RPMI7951 (cell line): Measurements from ENCODE around the gene CAPS2. TPM values are rescaled to one million over a fixed set of nuclear protein-coding genes. Genes with fewer than 3 reads are reported as not detected.
"Not testable (repeated sequence)": the region's sequence is repeated elsewhere in the genome, so short reads cannot be mapped to it uniquely, and the experiment has no call there.

ENCODE experiments used
- DNase-seq: peaks from one replicate; pipeline ENCODE4 v3.0.0-alpha.2; 2012; ENCODE audit warnings: low read depth
- total RNA-seq: library from RNA; depleted of rRNA; stranded (reverse); fragments of >200 nt; shearing (Covaris generic); gene quantifications from 2 replicates; pipeline ENCODE4 v1.2.3, GENCODE V29; 2014; rRNA removed

The CAPS2 gene
- total RNA-seq = 3.0 and 3.3 TPM in 2 replicates

GRCh38 chr12:75329918-75330826 is at the start of gene CAPS2:
Gene CAPS2 (minus strand): TSS chr12:75330324. CDS start chr12:75326498, 3,826 bp downstream.
- peak; percentile 80 for DNase-seq

- no peak for DNase-seq
These were observed 48.2 kb upstream of the CAPS2 start for GRCh38 chr12:75378354-75378753.

GRCh38 chr12:75374971-75375370 is 44.8 kb upstream of the CAPS2 start:
- peak; percentile 7 for DNase-seq

DNA sequence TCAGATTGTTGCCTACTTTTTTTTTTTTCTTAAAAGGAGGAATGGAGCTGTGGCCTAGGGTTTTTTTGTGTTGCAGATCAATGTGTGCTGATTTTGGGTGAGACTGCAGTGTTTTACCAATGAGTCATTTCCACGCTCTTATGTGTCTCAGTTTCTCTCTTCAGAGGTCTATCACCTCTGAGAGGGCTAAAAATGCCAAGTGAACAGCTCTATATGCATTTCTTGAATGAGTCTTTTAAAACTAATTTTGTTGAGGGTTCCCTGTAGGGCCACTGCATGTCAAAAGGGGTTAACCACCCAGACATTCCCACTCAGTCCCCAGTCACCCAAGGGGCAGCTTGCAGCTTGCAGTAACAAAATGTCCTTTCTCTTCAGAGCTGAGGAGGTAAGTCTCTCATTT is 36.5 kb upstream of the CAPS2 start:
- DNase-seq = peak; percentile 26

GRCh38 chr12:75364919-75365318 is 34.8 kb upstream of the CAPS2 start:
- DNase-seq = peak; percentile 29

DNA sequence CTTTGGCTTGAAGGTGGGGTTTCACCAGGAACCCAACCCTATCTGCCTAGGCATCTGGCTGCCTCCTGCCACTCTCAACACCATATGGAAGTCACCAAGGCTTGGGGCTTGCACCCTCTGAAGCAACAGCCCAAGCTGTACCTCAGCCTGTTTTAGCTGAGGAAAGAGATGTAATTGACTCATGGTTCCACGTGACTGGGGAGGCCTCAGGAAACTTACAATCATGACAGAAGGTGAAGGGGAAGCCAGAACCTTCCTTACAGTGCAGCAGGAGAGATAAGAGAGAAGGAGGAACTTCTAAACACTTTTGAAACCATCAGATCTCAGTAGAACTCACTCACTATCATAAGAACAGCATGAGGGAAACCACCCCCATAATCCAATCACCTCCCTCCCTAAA is 31.3 kb upstream of the CAPS2 start:
- no peak for DNase-seq

- DNase-seq = no peak
These were observed 30.8 kb upstream of the CAPS2 start for GRCh38 chr12:75360920-75361319.

DNA sequence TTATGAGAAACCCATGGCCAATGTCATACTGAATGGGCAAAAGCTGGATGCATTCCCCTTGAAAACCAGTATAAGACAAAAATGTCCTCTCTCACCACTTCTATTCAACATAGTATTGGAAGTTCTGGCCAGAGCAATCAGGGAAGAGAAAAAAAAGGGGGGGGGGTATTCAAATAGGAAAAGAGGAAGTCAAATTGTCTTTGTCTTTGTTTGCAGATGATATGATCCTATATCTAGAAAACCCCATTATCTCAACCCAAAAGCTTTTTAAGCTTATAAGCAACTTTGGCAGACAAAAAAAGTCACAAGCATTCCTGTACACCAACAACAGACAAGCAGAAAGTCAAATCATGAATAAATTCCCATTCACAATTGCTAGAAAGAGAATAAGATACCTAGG is 23.9 kb upstream of the CAPS2 start:
- DNase-seq = no peak

DNA sequence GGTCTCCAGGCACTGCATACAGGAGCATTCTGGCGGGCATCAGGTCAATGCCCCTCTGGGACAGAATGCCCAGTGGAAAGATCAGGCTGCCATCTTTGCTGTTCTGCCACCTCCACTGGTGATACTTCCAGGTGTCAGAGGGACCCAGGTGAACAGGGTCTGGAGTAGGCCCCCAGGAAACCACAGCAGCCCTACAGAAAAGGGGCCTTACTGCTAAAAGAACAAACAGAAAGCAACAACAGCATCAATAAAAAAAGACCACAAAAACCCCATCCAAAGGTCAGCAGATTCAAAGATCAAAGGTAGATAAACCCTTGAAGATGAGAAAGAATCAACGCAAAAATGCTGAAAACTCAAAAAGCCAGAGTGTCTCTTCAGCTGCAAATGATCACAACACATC is 20.3 kb upstream of the CAPS2 start:
- DNase-seq = no peak

GRCh38 chr12:75349946-75350345 is 19.8 kb upstream of the CAPS2 start:
- DNase-seq = no peak

DNA sequence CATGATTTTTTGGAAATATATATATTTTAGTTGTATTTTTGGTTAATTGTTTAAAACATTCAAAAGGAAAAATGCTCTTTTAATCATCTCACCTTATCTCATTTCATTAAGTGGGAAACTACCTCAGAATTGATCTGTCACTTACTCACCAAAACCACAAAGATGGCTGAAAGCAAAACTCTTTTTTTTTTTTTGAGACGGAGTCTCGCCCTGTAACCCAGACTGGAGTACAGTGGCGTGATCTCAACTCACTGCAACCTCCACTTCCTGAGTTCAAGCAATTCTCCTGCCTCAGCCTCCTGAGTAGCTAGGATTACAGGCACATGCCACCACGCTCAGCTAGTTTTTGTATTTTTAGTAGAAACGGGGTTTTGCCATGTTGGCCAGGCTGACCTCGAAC is 16.1 kb upstream of the CAPS2 start:
- not testable (repeated sequence) for DNase-seq

DNA sequence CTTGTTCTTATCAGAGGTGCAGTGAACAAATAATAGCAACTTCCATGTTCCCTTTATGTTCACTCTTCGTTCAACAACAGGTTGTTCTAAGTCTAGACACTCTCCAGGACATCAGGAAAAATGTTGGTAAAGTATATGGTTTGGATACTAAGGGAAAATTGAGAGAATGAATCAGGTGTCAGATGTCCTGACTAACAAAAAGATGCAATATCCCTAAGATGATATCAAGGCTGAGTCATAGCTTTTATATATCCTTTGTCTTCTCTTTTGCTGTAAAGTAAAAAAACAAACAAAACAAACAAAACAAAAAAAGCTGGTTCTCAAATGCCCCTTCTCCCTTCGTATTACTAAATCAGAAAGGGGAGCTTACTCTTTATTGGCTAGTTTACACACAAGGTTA is 15.4 kb upstream of the CAPS2 start:
- DNase-seq = no peak

GRCh38 chr12:75341873-75342272 is 11.7 kb upstream of the CAPS2 start:
- DNase-seq = no peak

DNA sequence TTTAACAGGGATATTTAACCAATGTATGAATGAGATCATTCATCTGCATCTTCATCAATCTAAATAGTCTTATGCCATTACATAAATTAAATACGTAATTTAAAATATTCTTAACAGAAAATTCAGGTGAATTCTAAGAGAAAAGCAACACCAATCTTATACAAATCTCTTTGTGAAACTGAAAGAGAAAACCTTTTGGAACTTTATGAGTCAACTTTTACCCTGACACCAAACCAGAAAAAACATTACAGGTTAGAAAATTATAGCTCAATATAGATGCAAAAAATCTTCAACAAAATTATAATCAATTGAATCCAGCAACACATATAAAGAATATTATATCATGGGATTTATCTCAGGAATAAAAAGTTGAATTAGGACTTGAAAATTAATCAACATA is 7.8 kb upstream of the CAPS2 start:
- no peak for DNase-seq

DNA sequence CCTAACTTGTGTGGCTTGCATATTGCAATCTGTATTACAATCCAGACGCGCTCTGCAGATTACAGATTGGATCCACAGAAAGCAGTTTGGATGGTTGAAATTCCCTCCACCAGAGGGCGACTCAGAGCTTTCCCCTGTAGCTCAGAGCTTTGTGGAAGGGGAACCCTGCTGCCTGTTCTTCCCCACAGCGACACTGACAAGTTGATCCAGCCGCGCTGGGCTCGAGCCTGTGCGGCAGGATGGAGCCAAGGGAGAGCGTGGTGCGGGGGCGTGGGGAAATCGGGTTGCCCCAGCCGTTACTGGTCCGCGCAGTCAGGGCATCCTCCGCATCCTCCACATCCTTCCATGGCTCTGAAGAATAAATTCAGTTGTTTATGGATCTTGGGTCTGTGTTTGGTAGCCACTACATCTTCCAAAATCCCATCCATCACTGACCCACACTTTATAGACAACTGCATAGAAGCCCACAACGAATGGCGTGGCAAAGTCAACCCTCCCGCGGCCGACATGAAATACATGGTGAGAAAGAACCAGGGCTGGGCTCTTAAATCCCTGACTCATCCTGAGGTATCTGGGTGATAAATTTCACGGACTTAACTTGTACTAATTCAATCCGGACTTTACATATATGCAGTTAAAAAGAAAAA is 4.4 kb upstream of the CAPS2 start, which contains the start of gene GLIPR1L1:
GLIPR1L1 (plus strand) TSS at position 287 of the 647 bp plus-strand sequence; CDS start at position 346, 59 bp downstream.
- peak; percentile 34 for DNase-seq

- DNase-seq = no peak
These were observed 2.5 kb downstream of the CAPS2 start for GRCh38 chr12:75327642-75328041.

DNA sequence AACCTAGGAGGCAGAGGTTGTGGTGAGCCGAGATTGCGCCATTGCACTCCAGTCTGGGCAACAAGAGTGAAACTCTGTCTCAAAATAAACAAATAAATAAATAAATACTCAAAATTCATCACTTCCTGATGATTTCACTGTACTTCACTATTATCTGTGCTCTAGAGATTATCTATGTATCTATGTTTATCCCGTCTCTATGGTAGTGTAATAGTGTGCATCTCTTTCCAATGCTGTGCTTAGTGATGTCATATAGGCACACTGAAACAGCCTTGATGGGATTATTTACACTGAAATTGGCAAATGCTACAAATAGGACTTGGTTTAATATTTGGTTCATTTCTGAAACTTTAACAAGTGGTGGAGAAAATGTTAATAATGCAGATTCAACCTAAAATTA is 6.5 kb downstream of the CAPS2 start:
- no peak for DNase-seq

DNA sequence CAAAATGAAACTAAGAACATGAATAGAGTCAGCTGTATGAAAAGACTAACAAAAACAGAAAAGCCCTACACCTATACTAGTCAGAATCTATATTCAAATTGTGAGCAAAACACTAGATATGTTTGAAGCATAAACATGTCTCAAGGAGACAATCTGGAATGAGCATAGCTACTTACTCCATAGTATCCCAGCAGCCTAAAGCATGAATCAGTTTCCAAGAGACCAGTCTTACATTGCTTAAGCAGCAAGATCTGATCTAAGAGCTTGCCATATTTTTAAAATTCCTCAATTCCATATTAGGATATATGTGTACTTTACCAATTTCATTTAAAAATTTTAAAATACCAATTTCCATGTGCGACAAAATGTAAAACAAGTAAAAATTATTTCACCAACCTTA is 7.7 kb downstream of the CAPS2 start:
- DNase-seq = no peak

- no peak for DNase-seq
These were observed 12.3 kb downstream of the CAPS2 start for GRCh38 chr12:75317784-75318183.

DNA sequence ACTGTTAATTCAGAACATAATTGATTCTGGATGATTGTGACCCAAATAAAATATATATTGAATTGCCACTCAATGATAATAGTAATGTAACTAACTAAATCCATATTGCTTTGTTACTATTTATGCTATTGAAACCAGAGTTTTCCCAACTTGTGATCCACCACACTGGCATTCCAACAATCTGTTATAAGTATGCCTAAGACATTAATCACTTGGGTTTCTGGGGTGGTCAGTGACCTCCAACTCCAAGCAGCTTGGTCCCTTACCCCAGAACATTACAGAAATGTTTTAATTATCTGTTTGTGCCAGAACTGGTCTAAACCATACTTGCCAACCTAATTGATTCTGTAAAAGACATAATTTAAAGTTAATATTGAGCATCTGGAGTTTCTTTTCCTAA is 14.6 kb downstream of the CAPS2 start:
- peak; percentile 15 for DNase-seq

- DNase-seq = no peak
These were observed 18.8 kb downstream of the CAPS2 start for GRCh38 chr12:75311369-75311768.

DNA sequence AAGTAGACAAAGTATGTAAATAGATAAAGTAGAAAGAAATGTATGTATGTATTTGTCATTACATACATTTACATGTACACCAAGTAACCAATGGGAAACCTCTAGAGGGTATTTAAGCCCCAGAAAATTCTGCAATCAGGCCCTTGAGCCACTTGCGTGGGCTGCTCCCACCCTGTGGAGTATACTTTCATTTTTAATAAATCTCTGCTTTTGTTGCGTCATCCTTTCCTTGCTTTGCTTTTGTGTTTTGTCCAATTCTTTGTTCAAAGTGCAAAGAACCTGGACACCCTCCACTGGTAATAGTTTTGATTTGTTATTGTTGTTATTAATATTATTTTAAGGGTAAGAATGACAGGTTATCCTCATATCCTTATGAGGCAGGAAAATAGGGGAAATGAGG is 21.8 kb downstream of the CAPS2 start:
- DNase-seq = no peak
